GM19467 (cell line): Measurements from ENCODE around the gene GHRL.

Experiments used
- ATAC-seq: cut with Tn5 transposase; IDR thresholded peaks from one replicate; pipeline ENCODE4 v1.9.1; 2021; ENCODE audit warnings: mild to moderate bottlenecking, moderate library complexity; ENCODE audit not compliant: unreplicated experiment

Gene GHRL, protein sequence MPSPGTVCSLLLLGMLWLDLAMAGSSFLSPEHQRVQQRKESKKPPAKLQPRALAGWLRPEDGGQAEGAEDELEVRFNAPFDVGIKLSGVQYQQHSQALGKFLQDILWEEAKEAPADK

DNA sequence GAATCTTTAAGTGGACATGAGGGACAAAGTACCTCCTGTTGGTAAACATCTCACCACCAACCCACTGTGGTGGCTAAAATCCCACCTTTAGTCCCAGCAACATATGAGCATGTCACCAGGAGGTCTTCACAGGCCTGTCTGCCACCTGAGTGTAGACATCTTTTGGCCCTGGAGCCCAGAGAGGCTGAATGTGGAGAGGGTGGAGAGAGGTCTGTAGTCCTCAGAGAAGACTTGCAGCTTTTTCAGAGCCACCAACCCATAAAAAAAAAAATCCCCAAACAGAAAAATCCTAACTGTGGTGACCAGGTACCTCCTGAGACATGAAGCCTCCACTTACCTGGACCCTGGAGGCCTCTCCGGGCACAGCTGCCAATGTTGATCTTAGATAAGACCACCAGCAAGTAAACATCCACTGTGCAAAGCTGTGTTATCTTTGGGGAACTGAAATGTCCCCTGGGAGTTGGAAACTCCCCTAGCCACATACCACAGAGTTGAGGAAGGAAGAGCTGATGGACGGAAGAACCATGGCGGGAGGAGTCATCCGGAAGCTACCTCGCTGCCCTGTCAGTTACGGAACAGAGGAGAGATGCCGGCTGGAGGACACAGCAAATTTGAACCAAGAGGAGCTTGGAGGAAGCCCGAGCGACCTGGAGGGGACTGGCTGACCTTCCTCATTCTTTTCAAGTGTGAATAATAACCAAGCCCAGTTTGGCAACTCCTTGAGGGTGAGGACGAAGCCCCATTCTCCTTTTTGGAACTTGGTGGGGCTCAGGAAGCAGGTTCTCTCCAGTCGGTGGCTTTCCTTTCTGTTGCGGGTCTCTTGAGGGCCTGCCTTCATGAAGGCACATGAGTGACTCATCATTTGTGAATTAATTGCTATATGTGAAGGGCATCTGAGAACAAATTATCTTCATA is at the start of gene GHRL:
Gene GHRL, minus strand, starts transcription at position 443 of the 915 bp plus-strand sequence. CDS start 2,767 bp downstream, outside the sequence.
- ATAC-seq: peak; percentile 60

DNA sequence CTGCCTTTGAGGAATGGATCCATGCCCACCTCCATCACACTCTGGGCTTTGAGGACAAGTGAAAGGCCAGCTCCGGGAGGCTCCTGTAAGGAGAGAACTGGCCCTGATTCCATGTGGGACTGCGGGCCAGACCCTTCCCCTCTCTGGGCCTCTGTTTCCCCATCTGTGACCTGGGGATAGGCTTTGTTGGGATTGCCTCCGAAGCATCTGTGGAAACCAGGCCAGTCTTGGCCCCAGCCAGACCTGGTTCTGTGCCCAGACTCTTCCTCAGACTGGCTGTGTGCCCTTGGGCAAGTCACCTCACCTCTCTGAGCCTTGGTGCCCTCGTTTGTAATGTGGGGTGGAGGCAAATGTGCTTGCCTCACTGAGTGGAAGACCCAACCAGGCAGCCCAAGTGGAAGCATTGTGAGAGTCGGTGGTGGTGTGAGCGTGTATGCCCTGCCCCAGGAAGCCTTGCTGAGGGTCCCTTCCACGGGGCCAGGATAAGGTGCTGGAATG is 49.2 kb upstream of the GHRL start:
- ATAC-seq: no peak

DNA sequence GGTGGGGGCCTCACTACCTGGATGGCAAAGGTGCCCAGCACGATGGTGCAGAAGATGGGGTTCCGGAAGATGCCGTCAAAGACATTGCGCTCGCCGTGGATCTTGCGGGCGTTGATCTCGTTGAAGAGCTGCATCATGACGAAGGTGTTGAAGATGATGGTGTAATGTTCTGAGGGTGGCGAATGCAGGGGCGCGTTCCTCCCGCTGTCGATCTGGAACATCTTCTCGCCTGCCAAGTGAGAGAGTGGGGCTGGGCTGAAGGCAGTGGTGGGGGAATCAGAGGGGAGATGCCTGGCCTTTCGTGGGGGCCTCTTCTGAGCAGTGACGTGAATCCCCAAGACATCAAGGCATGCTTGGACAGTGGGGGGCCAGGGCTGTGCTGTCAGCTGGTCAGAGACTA is 47.7 kb upstream of the GHRL start:
- no peak for ATAC-seq

DNA sequence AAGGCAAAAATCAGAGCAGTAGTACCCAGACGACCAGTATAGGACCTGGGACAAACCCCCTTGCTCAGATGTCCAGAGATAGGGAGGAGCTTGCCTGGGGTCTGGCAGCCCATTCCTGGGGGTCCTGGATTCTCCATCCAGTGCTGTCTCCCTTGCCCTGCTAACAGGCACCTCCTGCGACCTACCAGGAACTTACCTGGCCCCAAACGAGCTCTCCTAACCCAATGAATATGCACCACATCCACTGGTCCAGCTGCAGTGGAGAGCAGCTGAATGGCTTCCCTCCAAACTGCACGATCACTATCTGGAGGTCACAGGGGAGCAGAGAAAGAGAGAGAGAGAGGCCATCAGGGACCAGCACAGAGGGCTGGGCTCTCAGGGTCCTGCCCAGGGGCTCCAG is 47.3 kb upstream of the GHRL start:
- no peak for ATAC-seq

DNA sequence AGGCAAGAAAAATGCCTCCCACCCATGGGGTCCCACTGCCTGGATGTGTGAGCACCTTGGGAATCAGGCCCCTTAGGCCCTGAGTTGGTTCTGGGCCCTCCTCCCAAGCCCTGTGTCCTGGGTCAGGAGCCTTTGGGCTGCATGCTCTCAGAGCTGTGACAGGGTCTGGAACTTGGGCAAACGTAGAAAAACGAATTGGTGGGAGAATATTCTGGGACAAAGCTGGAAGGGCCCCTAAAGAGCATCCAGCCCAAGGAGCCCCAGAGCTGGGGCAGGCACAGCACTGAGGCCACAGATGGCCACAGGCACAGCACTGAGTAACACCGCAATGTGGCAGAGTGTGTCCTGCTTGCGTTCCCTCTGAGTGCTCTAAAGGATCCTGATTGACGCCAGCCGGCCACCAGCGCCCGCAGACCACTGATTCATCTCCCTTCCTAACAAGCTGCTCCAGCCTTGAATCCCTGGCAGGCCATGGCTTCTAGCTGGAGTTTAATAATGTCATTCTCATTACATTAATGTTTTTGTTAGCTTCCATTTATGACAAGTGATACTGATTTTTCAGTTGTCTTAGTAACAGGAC is 46.7 kb upstream of the GHRL start:
- ATAC-seq: no peak

DNA sequence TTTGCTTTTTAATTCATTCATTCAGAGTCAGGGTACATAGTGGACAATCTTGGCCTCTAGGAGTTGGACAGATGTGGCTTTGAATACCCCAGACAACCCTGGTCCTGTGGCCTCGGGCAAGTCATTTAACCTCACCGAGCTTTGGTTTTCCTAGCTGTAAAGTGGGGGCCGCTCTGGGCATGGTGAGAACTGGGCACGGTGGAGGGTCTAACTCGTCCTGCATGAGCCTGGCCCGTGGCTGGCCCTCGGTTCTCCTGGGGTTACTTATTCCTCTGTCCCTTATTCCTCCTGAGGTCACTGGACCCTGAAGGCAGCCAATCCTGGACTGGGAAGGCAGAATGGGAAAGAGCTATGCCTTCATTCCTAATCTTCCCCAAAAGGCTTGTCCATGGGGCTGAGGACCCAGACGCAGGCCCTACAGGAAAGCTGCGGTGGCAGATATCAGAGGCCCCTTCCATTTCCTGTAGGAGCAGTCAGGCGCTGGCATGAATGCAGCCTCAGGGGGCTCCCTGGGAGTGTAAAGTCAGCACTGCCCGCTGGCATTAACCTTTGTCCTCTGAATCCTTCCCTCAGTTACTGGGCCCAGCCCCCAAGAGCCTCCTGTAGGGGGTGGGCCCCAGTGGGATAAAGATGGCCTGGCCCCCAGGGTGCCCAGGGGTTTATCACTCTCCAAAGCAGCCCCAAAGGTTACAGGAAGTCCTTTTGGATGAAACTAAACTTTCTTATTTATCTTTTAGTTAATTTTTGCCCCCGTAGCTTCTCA is 46.0 kb upstream of the GHRL start:
- ATAC-seq: no peak

DNA sequence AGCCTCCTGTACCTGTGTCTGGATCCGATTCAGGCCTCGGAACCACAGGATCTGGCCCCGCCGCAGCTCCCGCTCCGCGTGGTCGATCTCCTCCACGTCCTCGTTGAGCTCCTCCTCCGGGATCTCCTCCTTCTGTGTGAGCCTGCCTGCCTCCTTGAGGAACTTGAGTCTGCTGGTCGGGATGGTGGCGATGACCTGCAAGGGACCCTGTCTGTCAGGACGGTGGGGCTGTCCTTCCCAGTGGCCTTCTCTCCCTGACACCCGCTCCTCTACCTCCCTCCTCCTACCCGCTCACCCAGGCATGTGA is 45.4 kb upstream of the GHRL start:
- no peak for ATAC-seq

DNA sequence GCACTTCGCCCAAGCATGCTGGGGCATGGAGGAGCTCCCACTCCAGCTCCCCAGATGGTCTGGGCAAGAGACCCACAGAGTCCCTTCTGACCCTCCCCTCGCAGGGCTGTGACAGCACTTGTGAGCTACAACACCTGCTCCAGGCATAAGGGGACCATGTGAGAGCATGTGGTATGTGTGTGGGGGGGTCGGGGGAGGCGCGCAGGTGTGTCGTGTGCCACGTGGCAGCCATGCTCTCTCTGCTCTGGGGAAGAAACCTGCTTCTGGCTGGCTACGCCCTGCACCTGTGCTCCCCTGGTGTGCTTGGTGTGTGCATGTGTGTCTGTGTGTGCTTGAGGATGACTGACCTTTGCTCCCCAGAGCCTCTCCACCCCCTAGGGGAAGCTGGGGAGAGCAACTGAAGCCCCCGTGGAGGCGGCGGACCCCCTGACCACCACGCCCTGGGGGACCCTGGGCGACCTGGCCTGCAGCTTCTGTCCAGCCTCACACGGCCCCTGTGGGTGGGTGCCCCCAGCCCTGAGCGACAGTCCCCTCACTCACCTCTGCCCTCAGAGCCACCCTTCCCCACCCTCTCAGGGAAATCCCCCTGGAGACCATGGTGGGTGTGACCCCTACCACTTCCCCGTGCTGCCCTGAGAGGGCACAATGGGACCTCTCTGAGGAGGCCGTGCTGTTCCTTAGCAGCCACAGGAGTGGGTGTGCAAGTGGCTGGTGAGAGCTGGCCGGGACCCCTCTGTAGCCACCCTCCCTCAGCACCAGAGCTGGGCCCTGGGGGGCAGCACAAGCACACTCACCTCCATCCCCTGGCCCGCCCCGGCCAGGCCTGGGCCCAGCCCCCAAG is 44.8 kb upstream of the GHRL start:
- ATAC-seq: no peak

DNA sequence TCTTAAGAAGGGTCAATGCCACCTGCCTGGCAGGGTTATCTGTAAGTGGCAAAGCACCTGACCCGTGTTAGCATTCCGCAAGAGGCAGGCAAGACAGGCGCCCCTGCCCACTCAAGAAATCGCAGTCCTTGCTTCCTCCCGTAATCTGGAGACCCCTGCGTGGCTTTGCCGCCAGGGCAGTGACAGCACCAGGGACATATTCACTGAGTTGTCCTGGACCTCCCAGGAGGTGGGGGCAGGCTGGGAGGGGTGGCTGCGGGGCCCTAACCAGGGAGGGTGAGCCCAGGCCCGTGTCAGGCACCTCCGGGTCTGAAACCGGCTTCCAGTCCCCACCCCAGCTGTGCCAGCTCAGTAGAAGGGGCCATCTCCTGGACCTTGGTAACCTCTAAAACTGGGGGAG is 44.0 kb upstream of the GHRL start:
- no peak for ATAC-seq

DNA sequence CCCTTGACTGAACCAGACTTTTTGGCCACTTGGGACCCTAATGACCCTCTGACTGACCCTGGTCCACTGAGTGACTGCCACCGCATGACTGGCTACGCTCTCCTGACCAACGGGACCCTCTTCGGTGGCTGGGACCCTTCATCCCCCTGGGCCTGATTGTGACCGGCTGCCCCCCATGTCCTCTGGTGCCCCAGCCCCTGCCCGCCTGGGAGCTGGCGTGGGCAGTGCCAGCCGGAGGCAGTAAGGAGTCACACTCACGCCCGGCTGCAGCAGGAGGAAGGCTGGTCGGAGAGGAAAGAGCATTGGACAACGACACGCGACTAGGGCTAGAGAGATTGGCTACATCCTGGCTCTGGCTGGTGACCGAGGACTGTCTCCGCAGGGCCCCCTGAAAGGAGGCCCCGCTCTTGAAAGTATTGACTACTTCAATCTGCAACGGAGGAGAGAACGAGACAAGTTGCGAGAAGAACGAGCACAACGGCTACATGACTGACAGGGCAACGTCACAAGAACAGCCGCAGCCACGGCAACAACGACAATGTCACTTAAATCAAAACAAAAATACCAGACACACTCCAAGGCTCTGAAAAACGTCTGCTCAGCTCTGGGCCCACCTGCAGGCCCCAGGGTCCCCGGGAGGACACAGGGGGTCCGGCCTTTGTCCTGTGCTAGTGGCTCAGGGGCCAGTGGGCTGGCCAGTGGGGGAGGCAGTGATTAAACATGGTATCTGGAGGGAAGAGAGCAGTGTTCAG is 43.3 kb upstream of the GHRL start:
- no peak for ATAC-seq

DNA sequence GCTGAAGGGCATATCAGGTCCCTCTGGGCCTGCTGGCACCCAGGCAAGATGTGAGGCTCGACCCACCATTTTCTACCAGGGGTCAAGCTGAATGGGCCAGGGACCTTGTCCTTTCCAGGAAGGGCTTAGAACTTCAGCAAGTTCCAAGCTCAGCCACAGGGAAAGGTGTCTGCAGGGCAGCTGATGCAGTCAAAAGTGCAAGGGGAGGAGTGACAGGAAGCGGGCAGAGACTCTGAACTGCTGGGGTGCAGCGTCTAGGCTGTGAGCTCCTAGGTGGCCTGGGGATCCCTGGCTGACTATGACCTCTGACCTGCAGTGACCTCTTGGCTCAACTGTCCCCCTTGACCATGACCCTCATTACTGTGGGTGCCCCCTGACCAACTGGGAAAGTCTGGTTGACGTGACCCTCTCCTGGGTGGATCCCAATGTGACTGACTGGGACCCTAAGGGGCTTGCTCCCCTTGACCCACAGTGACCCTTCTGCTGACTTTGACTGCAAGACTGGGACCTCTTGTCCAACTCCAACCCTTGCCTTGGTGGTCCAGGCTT is 42.5 kb upstream of the GHRL start:
- ATAC-seq: no peak

DNA sequence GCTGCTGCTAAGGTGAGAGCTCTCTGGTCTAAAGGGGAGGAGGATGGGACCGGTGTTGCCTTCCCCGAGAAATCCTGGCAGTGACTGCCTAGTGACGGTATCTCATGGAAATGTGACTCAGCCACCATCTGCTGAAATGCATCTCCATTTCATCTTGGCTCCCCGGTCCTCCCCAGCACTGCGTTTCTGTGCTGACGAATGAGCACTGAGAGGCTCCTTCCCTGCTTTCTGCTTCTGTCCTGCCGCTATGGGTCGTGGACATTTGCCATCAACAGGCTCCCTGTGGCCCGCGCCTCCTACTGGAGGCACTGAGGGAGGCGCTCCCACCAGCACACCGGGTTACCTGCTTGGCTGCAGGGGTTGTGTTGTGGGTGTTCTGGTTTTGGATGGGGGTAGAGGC is 41.7 kb upstream of the GHRL start:
- ATAC-seq: no peak

DNA sequence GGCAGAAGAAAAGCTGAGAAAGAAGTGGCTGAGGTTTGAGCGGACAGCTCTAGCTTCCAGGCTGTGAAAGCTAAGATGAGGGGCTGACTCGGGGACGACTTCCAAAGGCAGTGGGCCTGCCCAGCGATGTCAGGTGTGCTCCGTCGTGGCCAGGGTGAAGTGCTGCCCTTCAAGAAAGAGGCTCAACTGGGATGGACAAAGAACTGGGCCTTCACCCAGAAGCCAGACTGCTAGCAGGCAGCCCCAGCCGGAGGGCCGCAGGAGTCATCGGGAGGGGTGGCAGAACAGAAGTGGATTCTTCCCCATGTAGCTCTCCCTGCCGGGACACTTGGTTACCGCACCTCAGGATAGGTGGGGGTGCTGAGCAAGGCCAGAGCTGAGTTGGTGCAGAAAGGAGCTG is 41.3 kb upstream of the GHRL start:
- no peak for ATAC-seq

DNA sequence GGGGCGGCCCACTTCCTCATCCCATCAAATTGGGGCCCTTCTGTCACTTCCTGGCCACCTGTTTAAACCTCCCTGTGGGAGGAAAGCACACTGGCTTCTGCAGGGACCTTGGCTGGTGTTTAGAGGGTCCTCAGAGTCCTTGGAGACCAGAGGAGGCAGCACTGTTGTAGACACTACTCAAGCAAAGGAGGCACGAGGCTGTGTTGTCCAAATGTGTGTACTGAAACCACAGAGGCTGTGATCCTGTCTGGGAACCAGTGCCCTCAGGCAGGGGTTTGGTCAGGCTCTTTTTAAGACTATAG is 40.6 kb upstream of the GHRL start:
- no peak for ATAC-seq

DNA sequence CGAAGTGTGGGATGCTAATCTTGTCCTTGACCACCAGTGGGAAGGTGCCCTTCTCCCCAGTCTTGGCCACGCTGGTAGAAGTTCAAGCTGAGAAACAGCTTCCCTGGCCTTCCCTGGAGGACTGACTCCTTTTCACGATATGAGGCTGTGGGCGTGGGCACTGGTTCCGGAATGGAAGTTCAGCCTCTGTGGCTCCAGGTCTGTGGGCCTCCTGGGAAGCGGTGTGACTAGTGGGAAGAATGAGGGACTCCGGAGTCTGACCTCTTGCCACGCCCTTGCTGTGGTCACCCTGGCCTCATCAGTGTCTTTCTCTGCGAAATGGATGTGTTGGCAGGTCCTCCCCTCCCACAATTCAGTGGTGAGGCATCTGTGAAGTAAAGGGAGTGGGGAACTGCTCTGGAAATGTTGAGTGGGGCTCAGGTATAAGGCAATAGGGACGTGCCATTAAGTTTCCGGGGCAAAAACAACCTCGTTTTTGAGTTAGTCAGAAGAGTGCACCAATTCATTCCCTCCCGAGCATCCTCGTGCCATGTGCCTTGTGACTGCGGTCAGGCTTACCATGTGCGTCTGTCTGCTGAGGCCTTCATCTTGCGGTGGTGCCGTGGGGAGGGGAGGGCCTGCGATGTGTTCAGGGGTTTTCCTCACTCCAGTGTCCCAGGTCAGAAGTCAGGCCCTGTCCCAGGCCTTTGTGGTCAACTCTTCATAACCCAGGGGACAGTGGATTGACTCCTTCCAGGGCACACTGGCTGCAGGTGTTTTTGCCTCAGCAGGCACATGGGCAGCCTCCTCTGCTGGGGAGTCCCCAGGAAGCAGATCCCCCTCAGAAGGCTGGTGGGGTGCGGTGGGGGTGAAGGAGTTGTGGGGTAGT is 40.0 kb upstream of the GHRL start:
- no peak for ATAC-seq

DNA sequence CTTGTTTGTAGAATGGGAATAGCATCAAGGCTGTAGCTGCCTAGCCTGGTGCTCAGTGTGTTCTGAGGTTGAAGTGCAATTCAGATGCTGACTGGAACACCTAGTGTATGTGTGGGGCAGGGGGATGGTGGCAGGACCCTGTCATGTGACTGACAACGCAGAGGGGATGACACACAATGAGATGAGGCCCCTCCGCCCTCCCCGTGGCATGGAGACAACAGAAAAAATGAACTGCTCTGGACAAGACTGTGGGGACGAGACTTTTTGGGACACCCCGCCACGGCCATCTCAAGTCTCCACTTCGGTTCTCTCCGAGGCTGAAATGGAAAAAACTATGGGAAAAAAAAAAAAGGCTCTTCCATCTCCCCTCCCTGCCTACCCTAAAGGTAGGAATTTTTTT is 38.6 kb upstream of the GHRL start:
- ATAC-seq: no peak

DNA sequence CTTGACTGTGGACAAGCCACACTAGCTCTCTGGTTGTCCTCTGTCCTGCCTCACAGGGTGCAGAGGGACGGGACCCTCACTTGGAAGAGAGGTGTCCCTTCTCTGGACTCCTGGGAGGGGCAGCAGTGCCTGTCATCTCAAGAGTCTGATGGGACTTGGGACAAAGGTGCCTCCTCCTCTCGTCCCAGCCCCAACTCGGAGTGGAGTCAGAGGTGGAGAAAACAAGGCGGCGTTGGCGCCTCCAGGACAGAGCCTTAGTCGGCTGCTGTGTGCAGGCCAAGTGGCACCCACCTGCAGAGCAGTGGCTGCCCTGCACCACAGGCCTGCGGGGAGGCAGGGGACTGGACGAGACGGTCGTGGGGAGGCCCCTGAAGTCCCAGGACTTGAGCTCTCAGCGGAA is 37.6 kb upstream of the GHRL start:
- ATAC-seq: no peak

DNA sequence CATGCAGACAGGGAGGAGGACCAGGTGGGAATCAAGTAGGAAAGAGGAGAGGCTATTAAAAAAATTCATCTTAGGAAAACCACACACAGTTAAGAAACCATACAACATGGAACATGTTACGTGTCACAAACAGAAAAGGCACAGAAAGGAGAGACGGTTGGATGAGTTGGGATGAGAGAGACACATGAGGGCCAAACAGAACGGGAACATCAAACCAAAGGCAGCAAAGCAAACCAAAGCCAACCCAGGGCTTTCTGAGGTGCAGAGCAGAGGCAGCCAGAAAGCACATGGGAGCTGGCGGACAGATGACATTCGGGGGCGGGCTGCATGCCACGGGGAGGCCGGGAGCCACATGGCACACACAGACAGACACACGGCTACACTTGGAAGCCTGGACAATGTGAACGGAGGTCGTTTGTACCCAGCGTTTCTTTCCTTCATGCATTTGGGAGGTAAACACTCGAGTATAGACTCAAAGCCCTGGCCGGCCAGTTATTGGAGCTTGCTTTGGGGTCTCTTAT is 36.8 kb upstream of the GHRL start:
- ATAC-seq: no peak
